Amygdala (tissue), 56 donors: Measurements from ENCODE around the gene ACOXL.

ENCODE experiments used
- DNase-seq, 56 donors: peaks; one replicate each; lab custom pipeline; 2025; lab: John Stamatoyannopoulos, UW

The ACOXL gene

GRCh38 chr2:111167076-111167862 is 434.9 kb downstream of the ACOXL start:
- no peak for DNase-seq

- no peak for DNase-seq
Measured at GRCh38 chr2:111167863-111168162, 435.4 kb downstream of the ACOXL start.
